Adipocyte (in vitro differentiated cells): ENCODE data around the gene PGAP2.
A peak's percentile ranks its signal among the peaks of the same experiment; 100 is the strongest.

Experiments used
- DNase-seq: peaks from one replicate; pipeline ENCODE4 v3.0.0-alpha.2; 2015; ENCODE audit warnings: low read depth
- H3K27me3 ChIP-seq: replicated peaks from 2 replicates; pipeline ENCODE4 v1.7.0; 2013; ENCODE audit warnings: mild to moderate bottlenecking, low read length, moderate library complexity; ENCODE audit not compliant: control insufficient read depth, insufficient read depth
- H3K36me3 ChIP-seq: 2 replicates; pipeline ENCODE4 v1.7.0; 2013; ENCODE audit warnings: low read length, mild to moderate bottlenecking, moderate library complexity; ENCODE audit not compliant: control insufficient read depth, insufficient read depth, severe bottlenecking
- H3K4me1 ChIP-seq: 2 replicates; pipeline ENCODE4 v1.7.0; 2013; ENCODE audit warnings: mild to moderate bottlenecking, low read length, moderate library complexity; ENCODE audit not compliant: control insufficient read depth, insufficient read depth
- H3K4me3 ChIP-seq: 2 replicates; pipeline ENCODE4 v1.7.0; 2013; ENCODE audit warnings: mild to moderate bottlenecking, low read length, moderate library complexity
- H3K9ac ChIP-seq: 2 replicates; pipeline ENCODE4 v1.7.0; 2013; ENCODE audit warnings: mild to moderate bottlenecking, low read length, moderate library complexity
- H3K9me3 ChIP-seq: 2 replicates; pipeline ENCODE4 v1.7.0; 2013; ENCODE audit warnings: mild to moderate bottlenecking, low read length, moderate library complexity; ENCODE audit not compliant: control insufficient read depth

Gene PGAP2

GRCh38 chr11:3845670-3846069 lies 37.3 kb downstream of the PGAP2 start:
- no peak overlapping the region for H3K9ac ChIP-seq
- H3K4me1 ChIP-seq, result peaks cover 11% of the 10 kb centered on the region
- no peaks in the 10 kb centered on the region for H3K27me3 ChIP-seq
- H3K4me3 ChIP-seq, result no peak overlapping the region
- no peaks in the 10 kb centered on the region for H3K9me3 ChIP-seq
- H3K36me3 ChIP-seq, result no peaks in the 10 kb centered on the region
- no peak for DNase-seq

GRCh38 chr11:3849297-3849874 lies 41.0 kb downstream of the PGAP2 start:
- DNase-seq, result peak; percentile 86
- Histone ChIP-seq H3K36me3 (no peaks in the 10 kb centered on the region), H3K9me3 (no peaks in the 10 kb centered on the region), H3K9ac (no peak overlapping the region), H3K4me3 (no peak overlapping the region), H3K27me3 (no peaks in the 10 kb centered on the region), H3K4me1 (peaks cover 10% of the 10 kb centered on the region)

- peaks cover 29% of the 10 kb centered on the region for H3K4me1 ChIP-seq
- H3K9ac ChIP-seq, result no peak overlapping the region
- no peak overlapping the region for H3K4me3 ChIP-seq
- no peaks in the 10 kb centered on the region for H3K36me3 ChIP-seq
- DNase-seq, result no peak
- no peaks in the 10 kb centered on the region for H3K27me3 ChIP-seq
- H3K9me3 ChIP-seq, result no peaks in the 10 kb centered on the region
Observed at GRCh38 chr11:3853545-3853842, 45.1 kb downstream of the PGAP2 start.

GRCh38 chr11:3853899-3854659 lies 45.7 kb downstream of the PGAP2 start:
- no peaks in the 10 kb centered on the region for H3K9me3 ChIP-seq
- peak overlapping the region; percentile 95 for H3K4me3 ChIP-seq
- H3K9ac ChIP-seq, result peak overlapping the region; percentile 97
- H3K27me3 ChIP-seq, result no peaks in the 10 kb centered on the region
- no peak for DNase-seq
- H3K36me3 ChIP-seq, result no peaks in the 10 kb centered on the region
- H3K4me1 ChIP-seq, result peaks cover 34% of the 10 kb centered on the region

GRCh38 chr11:3854660-3854976 lies 46.3 kb downstream of the PGAP2 start:
- Histone ChIP-seq H3K36me3 (no peaks in the 10 kb centered on the region), H3K27me3 (no peaks in the 10 kb centered on the region), H3K4me3 (peak overlapping the region; percentile 95), H3K9me3 (no peaks in the 10 kb centered on the region), H3K4me1 (peaks cover 40% of the 10 kb centered on the region), H3K9ac (peak overlapping the region; percentile 97)
- no peak for DNase-seq

GRCh38 chr11:3854977-3855807 lies 46.8 kb downstream of the PGAP2 start, which contains the start of gene STIM1:
Gene STIM1 (plus strand): TSS chr11:3855664. CDS start chr11:3856271, 607 bp downstream.
- H3K4me1 ChIP-seq, result peaks cover 43% of the 10 kb centered on the region
- peak; percentile 98 for DNase-seq
- no peaks in the 10 kb centered on the region for H3K36me3 ChIP-seq
- H3K9me3 ChIP-seq, result no peaks in the 10 kb centered on the region
- H3K4me3 ChIP-seq, result peak within 1 kb of the TSS; percentile 95
- H3K9ac ChIP-seq, result peak within 1 kb of the TSS; percentile 97
- H3K27me3 ChIP-seq, result no peaks in the 10 kb centered on the region

- Histone ChIP-seq H3K9me3 (no peaks in the 10 kb centered on the region), H3K9ac (peak overlapping the region; percentile 91), H3K4me3 (peak overlapping the region; percentile 88), H3K36me3 (no peaks in the 10 kb centered on the region), H3K27me3 (no peaks in the 10 kb centered on the region), H3K4me1 (peaks cover 49% of the 10 kb centered on the region)
- peak; percentile 51 for DNase-seq
Observed at GRCh38 chr11:3855808-3856491, 47.6 kb downstream of the PGAP2 start.

- Histone ChIP-seq H3K9ac (peak overlapping the region; percentile 91), H3K36me3 (no peaks in the 10 kb centered on the region), H3K4me1 (peaks cover 58% of the 10 kb centered on the region), H3K27me3 (no peaks in the 10 kb centered on the region), H3K4me3 (peak overlapping the region; percentile 88), H3K9me3 (no peaks in the 10 kb centered on the region)
- DNase-seq, result no peak
Observed at GRCh38 chr11:3856856-3857553, 48.6 kb downstream of the PGAP2 start.

GRCh38 chr11:3857628-3858027 lies 49.3 kb downstream of the PGAP2 start:
- Histone ChIP-seq H3K27me3 (no peaks in the 10 kb centered on the region), H3K9me3 (no peaks in the 10 kb centered on the region), H3K4me3 (peak overlapping the region; percentile 88), H3K9ac (no peak overlapping the region), H3K36me3 (no peaks in the 10 kb centered on the region), H3K4me1 (peaks cover 61% of the 10 kb centered on the region)
- no peak for DNase-seq

GRCh38 chr11:3859373-3859881 lies 51.1 kb downstream of the PGAP2 start:
- H3K27me3 ChIP-seq, result no peaks in the 10 kb centered on the region
- H3K4me3 ChIP-seq, result peak overlapping the region; percentile 88
- H3K9ac ChIP-seq, result no peak overlapping the region
- H3K36me3 ChIP-seq, result no peaks in the 10 kb centered on the region
- peaks cover 58% of the 10 kb centered on the region for H3K4me1 ChIP-seq
- no peak for DNase-seq
- no peaks in the 10 kb centered on the region for H3K9me3 ChIP-seq
